NCI-H2029 treated with DMSO at 0.1 percent for 48 hours (cell line): ENCODE data around the gene LTBP3.

Source experiments
- DNase-seq: peaks from one replicate; lab custom pipeline; 2025; lab: John Stamatoyannopoulos, UW

The LTBP3 gene

DNA sequence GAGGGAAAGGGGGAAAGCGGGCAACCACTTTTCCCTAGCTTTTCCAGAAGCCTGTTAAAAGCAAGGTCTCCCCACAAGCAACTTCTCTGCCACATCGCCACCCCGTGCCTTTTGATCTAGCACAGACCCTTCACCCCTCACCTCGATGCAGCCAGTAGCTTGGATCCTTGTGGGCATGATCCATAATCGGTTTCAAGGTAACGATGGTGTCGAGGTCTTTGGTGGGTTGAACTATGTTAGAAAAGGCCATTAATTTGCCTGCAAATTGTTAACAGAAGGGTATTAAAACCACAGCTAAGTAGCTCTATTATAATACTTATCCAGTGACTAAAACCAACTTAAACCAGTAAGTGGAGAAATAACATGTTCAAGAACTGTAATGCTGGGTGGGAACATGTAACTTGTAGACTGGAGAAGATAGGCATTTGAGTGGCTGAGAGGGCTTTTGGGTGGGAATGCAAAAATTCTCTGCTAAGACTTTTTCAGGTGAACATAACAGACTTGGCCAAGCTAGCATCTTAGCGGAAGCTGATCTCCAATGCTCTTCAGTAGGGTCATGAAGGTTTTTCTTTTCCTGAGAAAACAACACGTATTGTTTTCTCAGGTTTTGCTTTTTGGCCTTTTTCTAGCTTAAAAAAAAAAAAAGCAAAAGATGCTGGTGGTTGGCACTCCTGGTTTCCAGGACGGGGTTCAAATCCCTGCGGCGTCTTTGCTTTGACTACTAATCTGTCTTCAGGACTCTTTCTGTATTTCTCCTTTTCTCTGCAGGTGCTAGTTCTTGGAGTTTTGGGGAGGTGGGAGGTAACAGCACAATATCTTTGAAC, 52.5 kb downstream of the LTBP3 start:
- no peak for DNase-seq

- DNase-seq = no peak
Observed at GRCh38 chr11:65504674-65505465, 53.3 kb downstream of the LTBP3 start.

- peak; percentile 66 for DNase-seq
Observed at GRCh38 chr11:65503949-65504673, 54.0 kb downstream of the LTBP3 start.

GRCh38 chr11:65503368-65503948, 54.7 kb downstream of the LTBP3 start:
- DNase-seq = peak; percentile 55

- DNase-seq = no peak
Observed at GRCh38 chr11:65502555-65503367, 55.4 kb downstream of the LTBP3 start.

DNA sequence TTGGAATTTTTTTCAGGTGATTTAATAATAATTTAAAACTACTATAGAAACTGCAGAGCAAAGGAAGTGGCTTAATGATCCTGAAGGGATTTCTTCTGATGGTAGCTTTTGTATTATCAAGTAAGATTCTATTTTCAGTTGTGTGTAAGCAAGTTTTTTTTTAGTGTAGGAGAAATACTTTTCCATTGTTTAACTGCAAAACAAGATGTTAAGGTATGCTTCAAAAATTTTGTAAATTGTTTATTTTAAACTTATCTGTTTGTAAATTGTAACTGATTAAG, 55.9 kb downstream of the LTBP3 start:
- no peak for DNase-seq

DNA sequence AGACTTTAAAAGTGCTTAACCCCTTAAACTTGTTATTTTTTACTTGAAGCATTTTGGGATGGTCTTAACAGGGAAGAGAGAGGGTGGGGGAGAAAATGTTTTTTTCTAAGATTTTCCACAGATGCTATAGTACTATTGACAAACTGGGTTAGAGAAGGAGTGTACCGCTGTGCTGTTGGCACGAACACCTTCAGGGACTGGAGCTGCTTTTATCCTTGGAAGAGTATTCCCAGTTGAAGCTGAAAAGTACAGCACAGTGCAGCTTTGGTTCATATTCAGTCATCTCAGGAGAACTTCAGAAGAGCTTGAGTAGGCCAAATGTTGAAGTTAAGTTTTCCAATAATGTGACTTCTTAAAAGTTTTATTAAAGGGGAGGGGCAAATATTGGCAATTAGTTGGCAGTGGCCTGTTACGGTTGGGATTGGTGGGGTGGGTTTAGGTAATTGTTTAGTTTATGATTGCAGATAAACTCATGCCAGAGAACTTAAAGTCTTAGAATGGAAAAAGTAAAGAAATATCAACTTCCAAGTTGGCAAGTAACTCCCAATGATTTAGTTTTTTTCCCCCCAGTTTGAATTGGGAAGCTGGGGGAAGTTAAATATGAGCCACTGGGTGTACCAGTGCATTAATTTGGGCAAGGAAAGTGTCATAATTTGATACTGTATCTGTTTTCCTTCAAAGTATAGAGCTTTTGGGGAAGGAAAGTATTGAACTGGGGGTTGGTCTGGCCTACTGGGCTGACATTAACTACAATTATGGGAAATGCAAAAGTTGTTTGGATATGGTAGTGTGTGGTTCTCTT, 56.5 kb downstream of the LTBP3 start:
- peak; percentile 65 for DNase-seq

DNA sequence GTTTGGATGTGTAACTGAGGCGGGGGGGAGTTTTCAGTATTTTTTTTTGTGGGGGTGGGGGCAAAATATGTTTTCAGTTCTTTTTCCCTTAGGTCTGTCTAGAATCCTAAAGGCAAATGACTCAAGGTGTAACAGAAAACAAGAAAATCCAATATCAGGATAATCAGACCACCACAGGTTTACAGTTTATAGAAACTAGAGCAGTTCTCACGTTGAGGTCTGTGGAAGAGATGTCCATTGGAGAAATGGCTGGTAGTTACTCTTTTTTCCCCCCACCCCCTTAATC, 57.0 kb downstream of the LTBP3 start:
- DNase-seq = no peak

DNA sequence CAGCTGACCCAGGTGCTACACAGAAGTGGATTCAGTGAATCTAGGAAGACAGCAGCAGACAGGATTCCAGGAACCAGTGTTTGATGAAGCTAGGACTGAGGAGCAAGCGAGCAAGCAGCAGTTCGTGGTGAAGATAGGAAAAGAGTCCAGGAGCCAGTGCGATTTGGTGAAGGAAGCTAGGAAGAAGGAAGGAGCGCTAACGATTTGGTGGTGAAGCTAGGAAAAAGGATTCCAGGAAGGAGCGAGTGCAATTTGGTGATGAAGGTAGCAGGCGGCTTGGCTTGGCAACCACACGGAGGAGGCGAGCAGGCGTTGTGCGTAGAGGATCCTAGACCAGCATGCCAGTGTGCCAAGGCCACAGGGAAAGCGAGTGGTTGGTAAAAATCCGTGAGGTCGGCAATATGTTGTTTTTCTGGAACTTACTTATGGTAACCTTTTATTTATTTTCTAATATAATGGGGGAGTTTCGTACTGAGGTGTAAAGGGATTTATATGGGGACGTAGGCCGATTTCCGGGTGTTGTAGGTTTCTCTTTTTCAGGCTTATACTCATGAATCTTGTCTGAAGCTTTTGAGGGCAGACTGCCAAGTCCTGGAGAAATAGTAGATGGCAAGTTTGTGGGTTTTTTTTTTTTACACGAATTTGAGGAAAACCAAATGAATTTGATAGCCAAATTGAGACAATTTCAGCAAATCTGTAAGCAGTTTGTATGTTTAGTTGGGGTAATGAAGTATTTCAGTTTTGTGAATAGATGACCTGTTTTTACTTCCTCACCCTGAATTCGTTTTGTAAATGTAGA, 57.6 kb downstream of the LTBP3 start:
- DNase-seq = peak; percentile 94

- DNase-seq = peak; percentile 92
Observed at GRCh38 chr11:65499713-65500386, 58.3 kb downstream of the LTBP3 start.

DNA sequence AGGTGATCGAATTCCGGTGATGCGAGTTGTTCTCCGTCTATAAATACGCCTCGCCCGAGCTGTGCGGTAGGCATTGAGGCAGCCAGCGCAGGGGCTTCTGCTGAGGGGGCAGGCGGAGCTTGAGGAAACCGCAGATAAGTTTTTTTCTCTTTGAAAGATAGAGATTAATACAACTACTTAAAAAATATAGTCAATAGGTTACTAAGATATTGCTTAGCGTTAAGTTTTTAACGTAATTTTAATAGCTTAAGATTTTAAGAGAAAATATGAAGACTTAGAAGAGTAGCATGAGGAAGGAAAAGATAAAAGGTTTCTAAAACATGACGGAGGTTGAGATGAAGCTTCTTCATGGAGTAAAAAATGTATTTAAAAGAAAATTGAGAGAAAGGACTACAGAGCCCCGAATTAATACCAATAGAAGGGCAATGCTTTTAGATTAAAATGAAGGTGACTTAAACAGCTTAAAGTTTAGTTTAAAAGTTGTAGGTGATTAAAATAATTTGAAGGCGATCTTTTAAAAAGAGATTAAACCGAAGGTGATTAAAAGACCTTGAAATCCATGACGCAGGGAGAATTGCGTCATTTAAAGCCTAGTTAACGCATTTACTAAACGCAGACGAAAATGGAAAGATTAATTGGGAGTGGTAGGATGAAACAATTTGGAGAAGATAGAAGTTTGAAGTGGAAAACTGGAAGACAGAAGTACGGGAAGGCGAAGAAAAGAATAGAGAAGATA, 59.0 kb downstream of the LTBP3 start, which contains the start of gene MALAT1:
Gene MALAT1, plus strand, starts transcription at position 69 of the 736 bp plus-strand sequence.
- peak; percentile 94 for DNase-seq

DNA sequence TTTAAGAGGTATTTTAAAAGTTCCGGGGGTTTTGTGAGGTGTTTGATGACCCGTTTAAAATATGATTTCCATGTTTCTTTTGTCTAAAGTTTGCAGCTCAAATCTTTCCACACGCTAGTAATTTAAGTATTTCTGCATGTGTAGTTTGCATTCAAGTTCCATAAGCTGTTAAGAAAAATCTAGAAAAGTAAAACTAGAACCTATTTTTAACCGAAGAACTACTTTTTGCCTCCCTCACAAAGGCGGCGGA, 59.5 kb downstream of the LTBP3 start:
- DNase-seq = no peak

DNA sequence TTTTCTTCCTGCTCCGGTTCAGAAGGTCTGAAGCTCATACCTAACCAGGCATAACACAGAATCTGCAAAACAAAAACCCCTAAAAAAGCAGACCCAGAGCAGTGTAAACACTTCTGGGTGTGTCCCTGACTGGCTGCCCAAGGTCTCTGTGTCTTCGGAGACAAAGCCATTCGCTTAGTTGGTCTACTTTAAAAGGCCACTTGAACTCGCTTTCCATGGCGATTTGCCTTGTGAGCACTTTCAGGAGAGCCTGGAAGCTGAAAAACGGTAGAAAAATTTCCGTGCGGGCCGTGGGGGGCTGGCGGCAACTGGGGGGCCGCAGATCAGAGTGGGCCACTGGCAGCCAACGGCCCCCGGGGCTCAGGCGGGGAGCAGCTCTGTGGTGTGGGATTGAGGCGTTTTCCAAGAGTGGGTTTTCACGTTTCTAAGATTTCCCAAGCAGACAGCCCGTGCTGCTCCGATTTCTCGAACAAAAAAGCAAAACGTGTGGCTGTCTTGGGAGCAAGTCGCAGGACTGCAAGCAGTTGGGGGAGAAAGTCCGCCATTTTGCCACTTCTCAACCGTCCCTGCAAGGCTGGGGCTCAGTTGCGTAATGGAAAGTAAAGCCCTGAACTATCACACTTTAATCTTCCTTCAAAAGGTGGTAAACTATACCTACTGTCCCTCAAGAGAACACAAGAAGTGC, 60.0 kb downstream of the LTBP3 start:
- peak; percentile 77 for DNase-seq

DNA sequence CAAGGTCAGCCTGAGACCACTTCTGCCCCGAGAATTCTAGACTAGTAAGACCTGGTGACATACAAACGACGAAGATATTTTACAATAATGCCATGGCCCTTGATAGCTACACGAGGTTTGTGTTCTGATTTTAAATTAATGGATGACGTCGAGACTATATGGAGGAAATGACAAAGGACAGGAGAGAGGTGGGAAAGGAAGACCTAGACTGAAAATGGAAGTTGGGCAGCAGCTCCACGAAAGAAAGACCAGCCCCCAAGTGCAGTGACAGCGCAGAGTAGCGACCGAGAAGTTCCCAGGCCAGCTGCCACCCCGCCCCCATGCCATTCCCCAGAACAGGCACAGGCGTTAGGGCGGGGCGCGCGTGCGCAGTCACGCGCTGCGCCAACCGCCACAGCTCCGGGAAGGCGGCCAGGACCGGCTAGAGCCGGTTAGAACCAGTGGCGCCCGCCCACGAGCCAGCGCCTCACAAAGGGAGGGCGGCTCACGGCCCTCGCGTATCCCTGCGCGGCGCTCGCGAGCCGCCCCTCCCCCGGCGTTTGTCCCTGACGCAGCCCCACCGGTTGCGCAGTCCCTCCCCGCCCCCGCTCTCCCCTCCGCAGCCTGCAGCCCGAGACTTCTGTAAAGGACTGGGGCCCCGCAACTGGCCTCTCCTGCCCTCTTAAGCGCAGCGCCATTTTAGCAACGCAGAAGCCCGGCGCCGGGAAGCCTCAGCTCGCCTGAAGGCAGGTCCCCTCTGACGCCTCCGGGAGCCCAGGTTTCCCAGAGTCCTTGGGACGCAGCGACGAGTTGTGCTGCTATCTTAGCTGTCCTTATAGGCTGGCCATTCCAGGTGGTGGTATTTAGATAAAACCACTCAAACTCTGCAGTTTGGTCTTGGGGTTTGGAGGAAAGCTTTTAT, 60.8 kb downstream of the LTBP3 start:
- peak; percentile 99 for DNase-seq

GRCh38 chr11:65496304-65497140, 61.6 kb downstream of the LTBP3 start:
- no peak for DNase-seq

GRCh38 chr11:65493367-65494176, 64.6 kb downstream of the LTBP3 start:
- no peak for DNase-seq
